IPS-20b (cell line): ENCODE data around the gene DDB1.

Experiments
- H3K27ac ChIP-seq: one replicate; pipeline ENCODE4 v1.5.1; 2013; ENCODE audit warnings: low read length
- H3K27me3 ChIP-seq: 2 replicates; pipeline ENCODE4 v1.6.1; 2013; ENCODE audit warnings: mild to moderate bottlenecking, low read length, inconsistent platforms; ENCODE audit not compliant: insufficient read depth
- H3K36me3 ChIP-seq: 2 replicates; pipeline ENCODE4 v1.6.1; 2013; ENCODE audit warnings: low read depth, mild to moderate bottlenecking, inconsistent platforms, low read length, moderate library complexity; ENCODE audit not compliant: insufficient read depth
- H3K4me1 ChIP-seq: 2 replicates; pipeline ENCODE4 v1.6.1; 2013; ENCODE audit warnings: mild to moderate bottlenecking, control low read depth, inconsistent platforms, low read length, moderate library complexity; ENCODE audit not compliant: insufficient read depth
- H3K4me3 ChIP-seq: 2 replicates; pipeline ENCODE4 v1.5.1; 2013; ENCODE audit warnings: mild to moderate bottlenecking, low read length, inconsistent platforms
- H3K9ac ChIP-seq: 2 replicates; pipeline ENCODE4 v1.6.1; 2013; ENCODE audit warnings: low read depth, mild to moderate bottlenecking, inconsistent platforms, low read length, moderate library complexity
- H3K9me3 ChIP-seq: 2 replicates; pipeline ENCODE4 v1.6.1; 2013; ENCODE audit warnings: mild to moderate bottlenecking, low read depth, low read length, inconsistent platforms; ENCODE audit not compliant: insufficient read depth

DDB1 gene

GRCh38 chr11:61352038-61352437 lies 19.1 kb upstream of the DDB1 start:
- Histone ChIP-seq H3K9me3 (no peaks in the 10 kb centered on the region), H3K4me3 (no peak overlapping the region), H3K27ac (no peak overlapping the region), H3K9ac (no peak overlapping the region), H3K36me3 (peaks cover 45% of the 10 kb centered on the region), H3K4me1 (no peaks in the 10 kb centered on the region), H3K27me3 (no peaks in the 10 kb centered on the region)

DNA sequence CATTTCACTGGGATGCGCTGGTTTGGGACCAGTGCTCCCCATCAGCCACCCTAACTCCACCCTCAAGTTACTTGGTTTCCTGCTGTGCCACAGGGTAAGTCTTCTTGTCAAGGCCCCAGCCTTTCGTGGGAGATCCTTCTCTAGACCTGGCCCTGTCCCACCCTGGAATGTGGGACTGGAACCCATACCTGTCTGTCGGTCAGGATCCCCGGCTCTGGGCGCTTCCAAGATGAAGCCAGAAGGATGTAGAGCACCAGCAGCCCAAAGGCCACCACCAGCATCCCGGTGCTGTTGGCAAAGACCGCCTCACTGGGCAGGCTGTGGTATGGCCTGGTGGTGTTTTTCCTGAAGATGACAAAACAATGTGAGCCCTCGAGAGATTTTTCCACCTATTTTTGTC lies 17.9 kb upstream of the DDB1 start:
- H3K27me3 ChIP-seq, result no peaks in the 10 kb centered on the region
- H3K27ac ChIP-seq, result no peak overlapping the region

GRCh38 chr11:61350336-61350735 lies 17.4 kb upstream of the DDB1 start:
- no peak overlapping the region for H3K4me3 ChIP-seq
- H3K27me3 ChIP-seq, result no peaks in the 10 kb centered on the region
- no peaks in the 10 kb centered on the region for H3K9me3 ChIP-seq
- H3K27ac ChIP-seq, result no peak overlapping the region
- peaks cover 45% of the 10 kb centered on the region for H3K36me3 ChIP-seq
- H3K9ac ChIP-seq, result no peak overlapping the region
- no peaks in the 10 kb centered on the region for H3K4me1 ChIP-seq

More for the DNA sequence above, 17.9 kb upstream of the DDB1 start:
- no peak overlapping the region for H3K9ac ChIP-seq
- no peaks in the 10 kb centered on the region for H3K9me3 ChIP-seq
- H3K36me3 ChIP-seq, result peaks cover 45% of the 10 kb centered on the region
- no peaks in the 10 kb centered on the region for H3K4me1 ChIP-seq
- no peak overlapping the region for H3K4me3 ChIP-seq

DNA sequence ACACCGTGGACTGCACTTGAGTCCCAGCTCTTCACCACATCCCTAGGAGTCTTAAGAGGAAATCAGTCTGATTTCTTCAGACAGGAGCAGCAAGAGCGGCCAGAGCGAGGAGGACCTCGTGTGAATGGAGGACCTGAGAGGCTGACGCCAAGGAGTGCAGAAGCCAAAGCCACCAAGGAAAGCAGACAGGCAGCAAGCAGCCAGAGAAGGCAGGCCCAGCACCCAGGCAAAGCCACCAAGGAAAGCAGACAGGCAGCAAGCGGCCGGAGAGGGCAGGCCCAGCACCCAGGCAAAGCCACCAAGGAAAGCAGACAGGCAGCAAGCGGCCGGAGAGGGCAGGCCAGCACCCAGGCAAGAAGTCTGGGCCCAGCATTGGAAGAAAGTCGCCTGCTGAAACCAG lies 17.0 kb upstream of the DDB1 start:
- no peak overlapping the region for H3K9ac ChIP-seq
- no peaks in the 10 kb centered on the region for H3K4me1 ChIP-seq
- peaks cover 45% of the 10 kb centered on the region for H3K36me3 ChIP-seq
- H3K4me3 ChIP-seq, result no peak overlapping the region
- no peaks in the 10 kb centered on the region for H3K27me3 ChIP-seq
- no peaks in the 10 kb centered on the region for H3K9me3 ChIP-seq
- no peak overlapping the region for H3K27ac ChIP-seq

DNA sequence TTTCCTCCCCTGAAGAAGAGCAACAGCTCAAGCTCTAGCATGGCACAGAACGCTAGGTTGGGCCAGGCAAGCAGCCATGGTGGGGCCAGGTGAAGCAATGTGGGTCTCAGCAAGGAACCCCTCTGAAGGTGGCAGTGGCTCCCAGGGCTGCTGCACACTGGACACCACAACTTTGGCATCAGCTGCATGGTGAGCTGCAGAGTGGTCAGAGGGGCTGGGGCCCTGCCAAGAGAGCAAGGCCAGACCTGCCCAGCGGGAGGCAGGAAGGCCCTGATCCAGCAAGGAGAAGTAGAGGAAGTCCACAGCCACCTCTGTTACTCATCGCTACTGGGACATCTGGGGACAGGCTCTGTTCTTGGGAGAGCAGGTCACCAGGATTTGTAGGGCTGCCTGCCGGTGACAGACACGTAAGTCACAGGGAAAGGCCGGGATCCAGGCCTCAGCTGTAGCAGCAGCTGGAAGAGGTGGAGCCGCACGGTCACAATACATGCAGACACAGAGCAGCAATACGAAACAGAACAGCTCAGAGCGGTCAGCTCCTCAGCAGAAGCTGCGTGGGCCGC lies 16.4 kb upstream of the DDB1 start:
- no peaks in the 10 kb centered on the region for H3K9me3 ChIP-seq
- peaks cover 45% of the 10 kb centered on the region for H3K36me3 ChIP-seq
- no peaks in the 10 kb centered on the region for H3K4me1 ChIP-seq
- H3K9ac ChIP-seq, result no peak overlapping the region
- no peak overlapping the region for H3K27ac ChIP-seq
- no peak overlapping the region for H3K4me3 ChIP-seq
- H3K27me3 ChIP-seq, result no peaks in the 10 kb centered on the region

DNA sequence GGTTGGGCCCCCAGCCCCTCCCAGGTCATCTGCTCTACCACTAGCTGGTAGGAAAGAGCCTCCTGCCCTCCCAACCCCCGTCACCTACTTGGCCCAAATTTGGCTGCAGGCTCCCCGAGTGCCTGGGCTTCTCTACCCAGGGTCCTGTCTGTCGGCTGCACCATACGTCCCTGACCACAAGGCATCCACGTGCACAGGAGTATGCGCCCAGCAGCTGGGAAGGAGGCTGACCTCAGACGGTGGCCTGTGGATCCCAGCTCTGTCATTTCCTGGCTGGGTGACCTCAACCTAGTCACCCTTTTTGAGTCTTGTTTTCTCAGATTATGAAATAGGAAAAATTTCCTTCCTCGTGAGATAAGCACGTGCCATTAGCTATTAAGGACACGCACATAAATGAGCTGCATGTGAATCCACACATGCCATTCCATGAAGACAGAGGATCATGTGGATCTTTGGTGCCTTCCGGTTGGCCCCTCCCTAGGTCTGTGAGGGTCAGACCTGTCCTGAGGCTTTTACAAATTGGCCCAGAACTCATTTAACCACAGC lies 15.1 kb upstream of the DDB1 start:
- Histone ChIP-seq H3K27me3 (no peaks in the 10 kb centered on the region), H3K9ac (no peak overlapping the region; the same call in 1 of the 2 replicates), H3K4me1 (no peaks in the 10 kb centered on the region)

GRCh38 chr11:61345954-61346843 lies 13.3 kb upstream of the DDB1 start:
- Histone ChIP-seq H3K9ac (no peak overlapping the region), H3K4me1 (no peaks in the 10 kb centered on the region), H3K27me3 (no peaks in the 10 kb centered on the region), H3K9me3 (no peaks in the 10 kb centered on the region), H3K36me3 (peaks cover 39% of the 10 kb centered on the region), H3K4me3 (no peak overlapping the region), H3K27ac (no peak overlapping the region)

More for the DNA sequence above, 15.1 kb upstream of the DDB1 start:
- Histone ChIP-seq H3K9me3 (no peaks in the 10 kb centered on the region), H3K4me3 (no peak overlapping the region), H3K27ac (no peak overlapping the region), H3K36me3 (peaks cover 39% of the 10 kb centered on the region)

DNA sequence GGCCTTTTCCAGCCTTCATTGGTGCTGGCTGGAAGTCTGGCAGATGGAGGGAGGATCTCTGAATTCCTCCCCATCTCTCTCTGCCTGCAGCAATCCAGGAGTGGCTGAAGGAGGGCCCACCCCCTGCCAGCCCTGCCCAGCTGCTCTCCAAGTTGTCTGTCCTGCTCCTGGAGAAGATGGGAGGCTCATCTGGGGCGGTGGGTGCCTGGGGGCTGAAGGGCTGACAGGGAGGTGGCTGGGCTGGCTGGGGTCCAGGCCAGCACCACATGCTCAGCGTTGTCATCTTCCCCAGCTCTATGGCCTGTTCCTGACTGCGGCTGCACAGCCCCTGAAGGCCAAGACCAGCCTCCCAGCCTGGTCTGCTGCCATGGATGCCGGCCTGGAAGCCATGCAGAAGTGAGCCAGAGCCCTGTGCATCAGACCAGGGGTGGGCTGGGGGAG lies 12.3 kb upstream of the DDB1 start:
- peaks cover 37% of the 10 kb centered on the region for H3K36me3 ChIP-seq
- H3K4me1 ChIP-seq, result no peaks in the 10 kb centered on the region
- no peak overlapping the region for H3K9ac ChIP-seq
- H3K27me3 ChIP-seq, result no peaks in the 10 kb centered on the region
- H3K9me3 ChIP-seq, result no peaks in the 10 kb centered on the region
- H3K4me3 ChIP-seq, result no peak overlapping the region
- no peak overlapping the region for H3K27ac ChIP-seq

GRCh38 chr11:61343792-61344745 lies 11.2 kb upstream of the DDB1 start:
- H3K27me3 ChIP-seq, result no peaks in the 10 kb centered on the region
- H3K4me3 ChIP-seq, result no peak overlapping the region
- no peaks in the 10 kb centered on the region for H3K9me3 ChIP-seq
- H3K4me1 ChIP-seq, result no peaks in the 10 kb centered on the region
- H3K9ac ChIP-seq, result no peak overlapping the region
- H3K36me3 ChIP-seq, result peaks cover 27% of the 10 kb centered on the region
- H3K27ac ChIP-seq, result no peak overlapping the region

DNA sequence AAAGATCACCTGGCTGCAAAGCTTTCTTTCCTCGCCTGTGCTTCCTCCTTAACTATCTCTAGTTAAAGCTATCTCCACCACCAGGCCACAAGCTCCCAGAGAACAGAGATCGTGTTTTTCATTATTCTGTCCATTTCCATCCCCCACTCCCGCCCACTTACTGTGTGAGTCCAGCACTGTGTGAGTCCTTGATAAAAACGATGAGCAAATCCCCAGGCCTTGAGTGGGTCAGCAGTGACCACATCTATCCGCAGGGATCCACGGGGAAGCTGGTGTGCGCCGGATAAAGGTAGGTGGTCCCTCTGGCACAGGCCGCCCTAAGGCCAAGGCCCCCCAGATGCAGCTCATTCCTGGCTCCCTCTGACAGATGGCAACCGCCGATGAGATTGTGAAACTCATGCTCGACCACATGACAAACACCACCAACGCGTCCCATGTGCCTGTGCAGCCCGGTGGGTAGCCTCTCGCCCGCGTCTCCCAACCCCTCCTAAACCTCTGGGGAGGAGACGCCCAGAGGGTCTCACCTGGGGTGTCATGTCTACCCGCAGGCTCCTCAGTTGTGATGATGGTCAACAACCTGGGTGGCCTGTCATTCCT lies 9.4 kb upstream of the DDB1 start:
- Histone ChIP-seq H3K4me1 (no peaks in the 10 kb centered on the region), H3K4me3 (no peak overlapping the region), H3K27ac (no peak overlapping the region), H3K27me3 (no peaks in the 10 kb centered on the region), H3K9ac (no peak overlapping the region), H3K9me3 (no peaks in the 10 kb centered on the region), H3K36me3 (peaks cover 18% of the 10 kb centered on the region)

DNA sequence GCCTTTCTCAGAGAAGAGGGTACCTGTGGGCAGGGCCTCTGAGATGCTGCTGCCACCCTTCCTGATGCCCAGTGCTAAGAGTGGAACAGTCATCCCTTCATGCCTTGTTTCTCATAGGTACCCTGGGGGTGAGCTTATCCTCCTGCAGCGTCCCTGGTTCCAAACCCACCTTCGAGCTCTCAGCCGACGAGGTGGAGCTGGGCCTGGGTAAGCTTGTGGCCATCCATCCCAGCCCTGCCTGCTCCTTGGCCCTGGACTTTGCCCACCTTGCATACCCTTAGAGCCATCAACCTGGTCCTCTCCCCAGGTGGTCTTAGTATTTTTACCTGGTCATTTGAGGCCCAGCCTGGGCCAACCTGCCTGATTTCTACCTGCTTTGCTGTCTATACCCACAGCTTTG lies 8.8 kb upstream of the DDB1 start:
- H3K9ac ChIP-seq, result no peak overlapping the region
- H3K27me3 ChIP-seq, result no peaks in the 10 kb centered on the region

More for the DNA sequence above, 8.8 kb upstream of the DDB1 start:
- no peaks in the 10 kb centered on the region for H3K9me3 ChIP-seq
- H3K36me3 ChIP-seq, result peaks cover 18% of the 10 kb centered on the region
- no peaks in the 10 kb centered on the region for H3K4me1 ChIP-seq
- H3K4me3 ChIP-seq, result no peak overlapping the region
- H3K27ac ChIP-seq, result no peak overlapping the region
